DMS 273 treated with DMSO at 0.1 percent for 48 hours (cell line): ENCODE measurements around the gene SLC39A9.
A peak's percentile ranks its signal among the peaks of the same experiment; 100 is the strongest.

ENCODE experiments used
- DNase-seq: peaks from one replicate; lab custom pipeline; 2025; lab: John Stamatoyannopoulos, UW

SLC39A9 gene

GRCh38 chr14:69500096-69500495 lies 101.6 kb downstream of the SLC39A9 start:
- DNase-seq, result no peak

GRCh38 chr14:69500736-69501135 lies 102.2 kb downstream of the SLC39A9 start:
- DNase-seq, result no peak

- DNase-seq, result peak; percentile 74
Measured at GRCh38 chr14:69501423-69501838, 102.9 kb downstream of the SLC39A9 start.

- no peak for DNase-seq
Measured at GRCh38 chr14:69504775-69505174, 106.3 kb downstream of the SLC39A9 start.

DNA sequence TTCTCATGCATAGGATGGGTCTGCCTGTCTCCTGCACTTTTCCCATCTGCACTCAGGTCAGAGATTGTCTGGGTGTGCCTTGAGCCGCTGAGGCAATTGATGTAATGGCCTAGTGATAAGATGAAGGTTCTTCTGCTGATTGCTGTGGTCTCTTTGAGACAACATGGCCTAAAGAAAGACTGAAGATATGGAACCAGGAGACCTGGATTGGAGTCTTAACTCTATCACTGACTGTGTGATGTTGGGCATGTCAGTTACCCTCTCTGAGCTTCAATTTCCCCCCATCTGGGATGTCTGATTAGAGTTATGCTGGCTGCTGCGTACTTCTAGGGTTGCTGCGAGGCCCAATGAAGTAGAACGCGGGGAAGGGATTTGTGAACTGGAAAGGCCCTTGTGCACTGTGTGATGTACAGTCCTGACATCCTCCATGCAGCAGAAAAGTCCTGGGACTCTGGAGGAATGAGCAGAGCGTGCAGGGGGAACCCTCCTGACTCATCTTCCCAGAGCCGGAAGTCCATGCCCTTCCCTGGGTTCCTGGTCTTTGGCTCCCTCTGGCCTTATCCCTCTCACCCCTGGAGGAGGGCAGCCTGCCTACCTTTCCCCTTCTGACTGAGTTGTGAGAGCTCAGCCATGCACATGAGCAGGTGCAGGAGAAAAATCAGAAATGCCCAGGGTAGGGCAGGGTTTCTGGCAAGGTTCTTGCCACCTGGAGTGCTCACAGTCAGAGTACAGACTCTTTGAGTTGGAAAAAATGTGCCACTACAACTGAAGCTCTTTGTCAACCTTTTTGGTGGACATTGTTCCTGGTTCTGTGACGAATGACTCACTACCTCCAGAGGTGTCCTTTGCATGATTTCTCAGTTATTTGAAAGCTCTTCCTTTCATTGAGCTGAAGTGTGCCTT lies 107.1 kb downstream of the SLC39A9 start:
- no peak for DNase-seq

GRCh38 chr14:69506241-69506595 lies 107.7 kb downstream of the SLC39A9 start:
- DNase-seq, result no peak
